Naive thymus-derived CD4-positive, alpha-beta T cell (primary cell): ENCODE data around the gene LEKR1. TPM values are rescaled to one million over a fixed set of nuclear protein-coding genes. Genes with fewer than 3 reads are reported as not detected.

ENCODE experiments used
- ATAC-seq: fragments of 150-1000 bp; cut with Tn5 transposase; 2 replicates; pipeline ENCODE4 v1.10.0; 2021; ENCODE audit warnings: mild to moderate bottlenecking, moderate library complexity
- CTCF ChIA-PET: fragments of 350-600 bp; sonication (Branson Sonifier 250); formaldehyde crosslinking; loops from one replicate; lab custom pipeline; 2021; ENCODE audit warnings: antibody characterized with exemption; lab: Charles Lee
- POLR2A ChIA-PET: fragments of 350-600 bp; sonication (Branson Sonifier 250); formaldehyde crosslinking; loops from one replicate; lab custom pipeline; 2021; ENCODE audit warnings: antibody characterized with exemption, inconsistent platforms; lab: Charles Lee
- DNase-seq, 9 donors: peaks; one replicate each; pipeline versions ENCODE4 v3.0.0 to v3.0.0-alpha.2; 2020 to 2022; ENCODE audit warnings: mixed read lengths in 1 of 9
- H3K27ac ChIP-seq: one replicate; pipeline ENCODE4 v1.7.0; 2013; ENCODE audit warnings: mild to moderate bottlenecking, low read depth, low read length, moderate library complexity
- H3K27me3 ChIP-seq, 2 donors: one replicate each; pipeline ENCODE4 v1.7.0; 2013; ENCODE audit warnings: low read length in 2 of 2, mild to moderate bottlenecking in 2 of 2, moderate library complexity in 2 of 2; ENCODE audit not compliant: control insufficient read depth in 2 of 2, insufficient read depth in 2 of 2
- H3K36me3 ChIP-seq, 3 experiments: 1 replicate in 2 of 3; 2 replicates in 1 of 3; pipeline ENCODE4 v1.7.0; 2013; ENCODE audit warnings: low read length in 3 of 3, mild to moderate bottlenecking in 3 of 3, moderate library complexity in 1 of 3; ENCODE audit not compliant: insufficient read depth in 3 of 3, control insufficient read depth in 2 of 3
- H3K4me1 ChIP-seq, 2 donors: one replicate each; pipeline ENCODE4 v1.7.0; 2013; ENCODE audit warnings: low read length in 2 of 2, mild to moderate bottlenecking in 2 of 2, moderate library complexity in 1 of 2; ENCODE audit not compliant: control insufficient read depth in 2 of 2, insufficient read depth in 2 of 2
- H3K4me3 ChIP-seq: 2 replicates; pipeline ENCODE4 v1.7.0; 2013; ENCODE audit warnings: mild to moderate bottlenecking, low read length
- H3K9me3 ChIP-seq, 3 experiments: 1 replicate in 2 of 3; 2 replicates in 1 of 3; pipeline ENCODE4 v1.7.0; 2013; ENCODE audit warnings: low read length in 3 of 3; ENCODE audit not compliant: control insufficient read depth in 2 of 3
- H3K27ac Mint-ChIP-seq, 9 donors: one replicate each; pipeline ENCODE4 v1.8.0; 2020 to 2022; ENCODE audit warnings: mixed read lengths in 9 of 9, mild to moderate bottlenecking in 8 of 9, moderate library complexity in 5 of 9, inconsistent platforms in 2 of 9
- H3K27me3 Mint-ChIP-seq, 5 donors: one replicate each; pipeline ENCODE4 v1.8.0; 2021 to 2022; ENCODE audit warnings: mixed read lengths in 5 of 5, mild to moderate bottlenecking in 1 of 5
- H3K36me3 Mint-ChIP-seq, 5 donors: one replicate each; pipeline ENCODE4 v1.8.0; 2020 to 2022; ENCODE audit warnings: mixed read lengths in 5 of 5, mild to moderate bottlenecking in 3 of 5, inconsistent platforms in 1 of 5
- H3K4me1 Mint-ChIP-seq, 7 donors: one replicate each; pipeline ENCODE4 v1.8.0; 2020 to 2022; ENCODE audit warnings: mixed read lengths in 7 of 7, mild to moderate bottlenecking in 3 of 7, inconsistent platforms in 1 of 7
- H3K4me3 Mint-ChIP-seq, 10 donors: one replicate each; pipeline ENCODE4 v1.8.0; 2020 to 2022; ENCODE audit warnings: mild to moderate bottlenecking in 10 of 10, mixed read lengths in 10 of 10, moderate library complexity in 6 of 10, inconsistent platforms in 2 of 10
- H3K9me3 Mint-ChIP-seq, 11 donors: one replicate each; pipeline ENCODE4 v1.8.0; 2020 to 2022; ENCODE audit warnings: mixed read lengths in 11 of 11, mild to moderate bottlenecking in 4 of 11, inconsistent platforms in 1 of 11, moderate library complexity in 1 of 11
- intact Hi-C, 2 donors: fragments of 100-400 bp; cut with micrococcal nuclease; formaldehyde crosslinking; loops; one replicate each; pipeline ENCODE4 v1.15.1; 2023
- polyA plus RNA-seq, 2 donors: library from polyadenylated mRNA; unstranded; fragments of 300-500 nt; fragmentation: Illumina TruSeq; gene quantifications; one replicate each; pipeline ENCODE4 v1.2.3, GENCODE V29; 2021
- total RNA-seq, 6 experiments: library from RNA in 5 of 6; stranded (reverse) in 5 of 6; gene quantifications; 1 replicate in 5 of 6; 2 replicates in 1 of 6; pipeline ENCODE4 v1.2.3 and lab custom pipeline; 2021 to 2026

LEKR1 gene
- total and polyA plus RNA-seq, 7 experiments from 2014 or later, result 0.19 to 5.1 (median 0.81) TPM

GRCh38 chr3:157043771-157044170 is 217.6 kb downstream of the LEKR1 start:
- Histone ChIP-seq H3K9me3 (no peaks in the 10 kb centered on the region), H3K36me3 (no peaks in the 10 kb centered on the region), H3K4me3 (no peak overlapping the region), H3K27me3 (no peaks in the 10 kb centered on the region), H3K27ac (no peak overlapping the region), H3K4me1 (no peaks in the 10 kb centered on the region)
- POLR2A ChIA-PET, result no interaction called here
- DNase-seq, result no peak
- Mint-ChIP-seq H3K27me3 (peaks cover 5 to 64% (median 8%) of the 10 kb centered on the region in 5 donors), H3K27ac (no peak overlapping the region), H3K4me3 (no peak overlapping the region), H3K4me1 (no peaks in the 10 kb centered on the region), H3K9me3 (no peaks in the 10 kb centered on the region), H3K36me3 (no peaks in the 10 kb centered on the region)
- ATAC-seq, result no peak
- intact Hi-C loops, result no loop called here
- CTCF ChIA-PET, result no interaction called here

GRCh38 chr3:157045238-157045850 is 219.2 kb downstream of the LEKR1 start:
- Histone ChIP-seq H3K27me3 (no peaks in the 10 kb centered on the region), H3K4me3 (no peak overlapping the region), H3K36me3 (no peaks in the 10 kb centered on the region), H3K9me3 (no peaks in the 10 kb centered on the region), H3K4me1 (no peaks in the 10 kb centered on the region), H3K27ac (no peak overlapping the region)
- no peak for DNase-seq
- Mint-ChIP-seq H3K4me3 (no peak overlapping the region), H3K27me3 (peaks cover 5 to 58% (median 15%) of the 10 kb centered on the region in 5 donors), H3K27ac (no peak overlapping the region), H3K4me1 (no peaks in the 10 kb centered on the region), H3K9me3 (no peaks in the 10 kb centered on the region), H3K36me3 (no peaks in the 10 kb centered on the region)
- ATAC-seq, result no peak
- intact Hi-C loops, result no loop called here
- CTCF ChIA-PET, result interaction anchor here (1.0 kb wide), 1 partner anchor 18 kb away, joined by 3 read pairs; no protein-coding TSS in a partner anchor
- POLR2A ChIA-PET, result no interaction called here

GRCh38 chr3:157046520-157046919 is 220.4 kb downstream of the LEKR1 start:
- no peaks in the 10 kb centered on the region for H3K9me3 Mint-ChIP-seq
- Histone ChIP-seq H3K27ac (no peak overlapping the region), H3K36me3 (no peaks in the 10 kb centered on the region), H3K9me3 (no peaks in the 10 kb centered on the region), H3K27me3 (no peaks in the 10 kb centered on the region), H3K4me1 (no peaks in the 10 kb centered on the region), H3K4me3 (no peak overlapping the region)
- no peak overlapping the region for H3K27ac Mint-ChIP-seq
- H3K4me3 Mint-ChIP-seq, result no peak overlapping the region
- ChIA-PET CTCF (interaction anchor here (1.0 kb wide), 1 partner anchor 16 kb away, joined by 3 read pairs; no protein-coding TSS in a partner anchor), POLR2A (no interaction called here)
- ATAC-seq (no peak), DNase-seq (no peak)
- H3K4me1 Mint-ChIP-seq, result no peaks in the 10 kb centered on the region
- no peaks in the 10 kb centered on the region for H3K36me3 Mint-ChIP-seq
- peaks cover 5 to 54% (median 15%) of the 10 kb centered on the region in 5 donors for H3K27me3 Mint-ChIP-seq
- intact Hi-C loops, result no loop called here

- H3K4me1 ChIP-seq, result no peaks in the 10 kb centered on the region
- H3K4me1 Mint-ChIP-seq, result no peaks in the 10 kb centered on the region
- DNase-seq (no peak), ATAC-seq (no peak)
- no peak overlapping the region for H3K4me3 Mint-ChIP-seq
- intact Hi-C loops, result no loop called here
- no peaks in the 10 kb centered on the region for H3K36me3 Mint-ChIP-seq
- CTCF ChIA-PET, result interaction anchor here (0.9 kb wide), 1 partner anchor 31 kb away, joined by 3 read pairs; no protein-coding TSS in a partner anchor
- H3K27ac ChIP-seq, result no peak overlapping the region
- no peaks in the 10 kb centered on the region for H3K27me3 ChIP-seq
- no peak overlapping the region for H3K27ac Mint-ChIP-seq
- H3K36me3 ChIP-seq, result no peaks in the 10 kb centered on the region
- peaks cover 5 to 44% (median 11%) of the 10 kb centered on the region in 5 donors for H3K27me3 Mint-ChIP-seq
- POLR2A ChIA-PET, result interaction anchor here (0.9 kb wide), 1 partner anchor 12 kb away, joined by 3 read pairs; no protein-coding TSS in a partner anchor
- H3K4me3 ChIP-seq, result no peak overlapping the region
- H3K9me3 Mint-ChIP-seq, result no peaks in the 10 kb centered on the region
- H3K9me3 ChIP-seq, result no peaks in the 10 kb centered on the region
These were observed 224.9 kb downstream of the LEKR1 start for GRCh38 chr3:157051055-157051454.

GRCh38 chr3:157051591-157051990 is 225.4 kb downstream of the LEKR1 start:
- POLR2A ChIA-PET, result no interaction called here
- no peaks in the 10 kb centered on the region for H3K4me1 Mint-ChIP-seq
- H3K27ac ChIP-seq, result no peak overlapping the region
- H3K4me1 ChIP-seq, result no peaks in the 10 kb centered on the region
- H3K9me3 Mint-ChIP-seq, result no peaks in the 10 kb centered on the region
- DNase-seq (no peak), ATAC-seq (no peak)
- H3K4me3 Mint-ChIP-seq, result no peak overlapping the region
- H3K27me3 ChIP-seq, result no peaks in the 10 kb centered on the region
- peaks cover 5 to 40% (median 11%) of the 10 kb centered on the region in 5 donors for H3K27me3 Mint-ChIP-seq
- no peaks in the 10 kb centered on the region for H3K9me3 ChIP-seq
- intact Hi-C loops, result no loop called here
- no peaks in the 10 kb centered on the region for H3K36me3 Mint-ChIP-seq
- no peaks in the 10 kb centered on the region for H3K36me3 ChIP-seq
- H3K4me3 ChIP-seq, result no peak overlapping the region
- CTCF ChIA-PET, result interaction anchor here (0.9 kb wide), 1 partner anchor 30 kb away, joined by 3 read pairs; no protein-coding TSS in a partner anchor
- H3K27ac Mint-ChIP-seq, result no peak overlapping the region

- H3K9me3 Mint-ChIP-seq, result no peaks in the 10 kb centered on the region
- H3K27me3 ChIP-seq, result no peaks in the 10 kb centered on the region
- H3K27ac ChIP-seq, result no peak overlapping the region
- no peak overlapping the region for H3K4me3 Mint-ChIP-seq
- no peak overlapping the region for H3K27ac Mint-ChIP-seq
- intact Hi-C loops, result no loop called here
- POLR2A ChIA-PET, result no interaction called here
- H3K9me3 ChIP-seq, result no peaks in the 10 kb centered on the region
- H3K4me1 ChIP-seq, result no peaks in the 10 kb centered on the region
- H3K4me1 Mint-ChIP-seq, result peaks cover 0 to 8% (median 0%) of the 10 kb centered on the region in 7 donors
- peaks cover 9 to 32% (median 15%) of the 10 kb centered on the region in 5 donors for H3K27me3 Mint-ChIP-seq
- DNase-seq (no peak), ATAC-seq (no peak)
- peaks cover 0 to 3% (median 0%) of the 10 kb centered on the region in 5 donors for H3K36me3 Mint-ChIP-seq
- no peaks in the 10 kb centered on the region for H3K36me3 ChIP-seq
- no peak overlapping the region for H3K4me3 ChIP-seq
- CTCF ChIA-PET, result interaction anchor here (0.8 kb wide), 1 partner anchor 33 kb away, joined by 3 read pairs; no protein-coding TSS in a partner anchor
These were observed 229.9 kb downstream of the LEKR1 start for GRCh38 chr3:157056035-157056434.
